B cell (primary cell): Measurements from ENCODE around the gene CLASRP. TPM values are rescaled to one million over a fixed set of nuclear protein-coding genes. Genes with fewer than 3 reads are reported as not detected.

Experiments used
- ATAC-seq: fragments of 200-7000 bp; cut with Tn5 transposase; one replicate; pipeline ENCODE4 v1.10.0; 2021; ENCODE audit warnings: low read depth, mild to moderate bottlenecking, moderate number of reproducible peaks, moderate library complexity
- CTCF ChIA-PET: fragments of 350-600 bp; sonication (Branson Sonifier 250); formaldehyde crosslinking; loops from one replicate; lab custom pipeline; 2021; ENCODE audit warnings: antibody characterized with exemption, inconsistent platforms; lab: Charles Lee
- POLR2A ChIA-PET: fragments of 350-600 bp; sonication (Branson Sonifier 250); formaldehyde crosslinking; loops from one replicate; lab custom pipeline; 2021; ENCODE audit warnings: antibody characterized with exemption; lab: Charles Lee
- DNase-seq: peaks from one replicate; pipeline ENCODE4 v3.0.0; 2013
- H2AFZ ChIP-seq: 2 replicates; pipeline ENCODE4 v1.6.1; 2012; ENCODE audit warnings: mild to moderate bottlenecking, low read depth, low read length; ENCODE audit not compliant: insufficient read depth, poor library complexity, severe bottlenecking
- H3K27ac ChIP-seq, 2 donors: 1 replicate in 1 of 2; 2 replicates in 1 of 2; pipeline ENCODE4 v1.5.1; 2012 to 2013; ENCODE audit warnings: low read length in 2 of 2, mild to moderate bottlenecking in 2 of 2, moderate library complexity in 1 of 2
- H3K27me3 ChIP-seq, 4 experiments: fragments of 200-600 bp in 1 of 4; sonication (generic) in 1 of 4; replicated peaks in 1 of 4; 1 replicate in 2 of 4; 2 replicates in 2 of 4; pipeline versions ENCODE4 v1.6.1 to v1.7.0; 2013 to 2016; ENCODE audit warnings: low read length in 3 of 4, mild to moderate bottlenecking in 2 of 4, mixed read lengths in 1 of 4, moderate library complexity in 1 of 4; ENCODE audit not compliant: insufficient read depth in 4 of 4, control insufficient read depth in 3 of 4; ENCODE audit errors: control extremely low read depth in 1 of 4
- H3K36me3 ChIP-seq, 2 experiments: replicated peaks in 1 of 2; 1 replicate in 1 of 2; 2 replicates in 1 of 2; pipeline versions ENCODE4 v1.6.1 to v1.7.1; 2013; ENCODE audit warnings: low read length in 1 of 2; ENCODE audit not compliant: insufficient read depth in 2 of 2, control insufficient read depth in 1 of 2; ENCODE audit errors: control extremely low read depth in 1 of 2, extremely low read depth in 1 of 2
- H3K4me1 ChIP-seq, 2 donors: fragments of 200-600 bp in 1 of 2; sonication (generic) in 1 of 2; 1 replicate in 1 of 2; 2 replicates in 1 of 2; pipeline versions ENCODE4 v1.5.1 to v1.6.1; 2013 to 2017; ENCODE audit warnings: low read length in 2 of 2; ENCODE audit not compliant: control insufficient read depth in 2 of 2, insufficient read depth in 2 of 2
- H3K4me2 ChIP-seq: replicated peaks from 2 replicates; pipeline ENCODE3; 2012; ENCODE audit warnings: mild to moderate bottlenecking, low read depth, low read length; ENCODE audit not compliant: poor library complexity, severe bottlenecking
- H3K4me3 ChIP-seq, 5 experiments: fragments of 200-600 bp in 1 of 5; sonication (generic) in 1 of 5; 1 replicate in 3 of 5; 2 replicates in 2 of 5; pipeline versions ENCODE4 v1.5.1 to v1.7.0; 2011 to 2016; ENCODE audit warnings: low read length in 4 of 5, mild to moderate bottlenecking in 4 of 5, low read depth in 2 of 5, control low read depth in 1 of 5, moderate library complexity in 1 of 5; ENCODE audit not compliant: insufficient read depth in 1 of 5; ENCODE audit errors: control extremely low read depth in 1 of 5, extremely low read depth in 1 of 5
- H3K79me2 ChIP-seq: fragments of 200-600 bp; sonication (generic); one replicate; pipeline ENCODE4 v1.6.0; 2016; ENCODE audit warnings: low read length; ENCODE audit not compliant: control insufficient read depth, insufficient read depth
- H3K9ac ChIP-seq: fragments of 200-600 bp; sonication (generic); 2 replicates; pipeline ENCODE4 v1.6.1; 2017; ENCODE audit warnings: mild to moderate bottlenecking, low read length, moderate library complexity
- H3K9me3 ChIP-seq, 3 donors: one replicate each; pipeline versions ENCODE4 v1.6.1 to v1.7.1; 2013; ENCODE audit warnings: low read length in 2 of 3; ENCODE audit not compliant: control insufficient read depth in 2 of 3, insufficient read depth in 1 of 3; ENCODE audit errors: control extremely low read depth in 1 of 3
- H4K20me1 ChIP-seq: 2 replicates; pipeline ENCODE4 v1.6.0; 2012; ENCODE audit warnings: mild to moderate bottlenecking, low read length; ENCODE audit not compliant: insufficient read depth, control insufficient read depth, poor library complexity, severe bottlenecking
- H3K27ac Mint-ChIP-seq: one replicate; pipeline ENCODE4 v1.8.0; 2021; ENCODE audit warnings: mixed read lengths
- H3K27me3 Mint-ChIP-seq: one replicate; pipeline ENCODE4 v1.8.0; 2021; ENCODE audit warnings: mixed read lengths
- H3K4me1 Mint-ChIP-seq: one replicate; pipeline ENCODE4 v1.8.0; 2021; ENCODE audit warnings: mixed read lengths
- H3K4me3 Mint-ChIP-seq: one replicate; pipeline ENCODE4 v1.8.0; 2021; ENCODE audit warnings: mixed read lengths
- H3K9me3 Mint-ChIP-seq: one replicate; pipeline ENCODE4 v1.8.0; 2022; ENCODE audit warnings: mixed read lengths; ENCODE audit not compliant: insufficient read depth
- EZH2 ChIP-seq: IDR thresholded peaks from 2 replicates; pipeline ENCODE4 v1.6.1; 2012; ENCODE audit warnings: borderline replicate concordance, low read depth, mild to moderate bottlenecking, moderate library complexity, low read length; ENCODE audit not compliant: insufficient read depth, poor library complexity, severe bottlenecking
- WGBS: methylation state at CpG from one replicate; pipeline ENCODE4 v1.1.5; 2013; ENCODE audit warnings: missing lambda C conversion rate; ENCODE audit not compliant: insufficient coverage; 5-methylcytosine and 5-hydroxymethylcytosine counted together
- intact Hi-C: fragments of 100-400 bp; cut with micrococcal nuclease; formaldehyde crosslinking; loops from one replicate; pipeline ENCODE4 v1.10.0; 2022
- polyA plus RNA-seq: library from polyadenylated mRNA; depleted of rRNA; stranded (reverse); fragments of >200 nt; gene quantifications from 2 replicates; pipeline ENCODE4 v1.2.3, GENCODE V29; 2012
- total RNA-seq, 2 donors: library from RNA; stranded (reverse); fragments of 120-200 nt in 1 of 2; gene quantifications; 1 replicate in 1 of 2; 2 replicates in 1 of 2; pipeline versions ENCODE4 v1.2.3 to v1.2.4, GENCODE V29; 2013 to 2022
- TF ChIP-seq, protein P1 (sequence below): fragments of 200-600 bp; IDR thresholded peaks from one replicate; pipeline ENCODE4 v1.8.0; 2022; ENCODE audit warnings: antibody characterized with exemption, mild to moderate bottlenecking

The CLASRP gene
- total and polyA plus RNA-seq, 2 donors (not counting 1 experiment from before 2014, with no cell fraction given), result 234 to 285 TPM

GRCh38 chr19:45001087-45001739, 37.6 kb upstream of the CLASRP start, which contains the start of gene RELB:
RELB (plus strand) TSS chr19:45001464; CDS start chr19:45001580, 116 bp downstream.
- H3K27ac Mint-ChIP-seq, result peak within 1 kb of the TSS; percentile 97
- 2% methylated on average over 65 of the region's 79 CpGs for WGBS
- TF ChIP-seq, protein P1, sequence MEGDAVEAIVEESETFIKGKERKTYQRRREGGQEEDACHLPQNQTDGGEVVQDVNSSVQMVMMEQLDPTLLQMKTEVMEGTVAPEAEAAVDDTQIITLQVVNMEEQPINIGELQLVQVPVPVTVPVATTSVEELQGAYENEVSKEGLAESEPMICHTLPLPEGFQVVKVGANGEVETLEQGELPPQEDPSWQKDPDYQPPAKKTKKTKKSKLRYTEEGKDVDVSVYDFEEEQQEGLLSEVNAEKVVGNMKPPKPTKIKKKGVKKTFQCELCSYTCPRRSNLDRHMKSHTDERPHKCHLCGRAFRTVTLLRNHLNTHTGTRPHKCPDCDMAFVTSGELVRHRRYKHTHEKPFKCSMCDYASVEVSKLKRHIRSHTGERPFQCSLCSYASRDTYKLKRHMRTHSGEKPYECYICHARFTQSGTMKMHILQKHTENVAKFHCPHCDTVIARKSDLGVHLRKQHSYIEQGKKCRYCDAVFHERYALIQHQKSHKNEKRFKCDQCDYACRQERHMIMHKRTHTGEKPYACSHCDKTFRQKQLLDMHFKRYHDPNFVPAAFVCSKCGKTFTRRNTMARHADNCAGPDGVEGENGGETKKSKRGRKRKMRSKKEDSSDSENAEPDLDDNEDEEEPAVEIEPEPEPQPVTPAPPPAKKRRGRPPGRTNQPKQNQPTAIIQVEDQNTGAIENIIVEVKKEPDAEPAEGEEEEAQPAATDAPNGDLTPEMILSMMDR, result no peak
- no peak for TF ChIP-seq EZH2
- H3K9me3 Mint-ChIP-seq, result no peaks in the 10 kb centered on the region
- Histone ChIP-seq H4K20me1 (peaks cover 32% of the 10 kb centered on the region), H3K36me3 (peaks cover 3 to 16% of the 10 kb centered on the region in 2 experiments), H3K79me2 (peaks cover 44% of the 10 kb centered on the region), H3K4me3 (peak within 1 kb of the TSS in 4 of 5 experiments; percentile 75 to 95 (median 82)), H3K4me2 (peak within 1 kb of the TSS; percentile 92), H3K9me3 (no peaks in the 10 kb centered on the region), H3K27ac (peak within 1 kb of the TSS; percentile 100), H3K9ac (peak within 1 kb of the TSS; percentile 100), H3K27me3 (no peaks in the 10 kb centered on the region), H2AFZ (peak within 1 kb of the TSS; percentile 58), H3K4me1 (peaks cover 13 to 15% of the 10 kb centered on the region in 2 donors)
- H3K27me3 Mint-ChIP-seq, result no peaks in the 10 kb centered on the region
- peak within 1 kb of the TSS; percentile 96 for H3K4me3 Mint-ChIP-seq
- ChIA-PET CTCF (interaction anchor here (0.9 to 1.5 kb wide), 11 partner anchors 12 to 58 kb away, joined by 3 to 7 read pairs (median 3); no protein-coding TSS in a partner anchor), POLR2A (interaction anchor here (0.6 to 2.1 kb wide), 18 partner anchors 11 to 177 kb away, joined by 3 to 18 read pairs (median 9); partner anchors contain the start of genes CLASRP, CLPTM1, GEMIN7 and PPP1R37)
- intact Hi-C loops, result loop anchor here (1.0 to 5.0 kb wide), 3 partner anchors 74 to 406 kb away; partner anchors contain the start of genes POLR1G and PPP1R13L
- H3K4me1 Mint-ChIP-seq, result peaks cover 32% of the 10 kb centered on the region
- ATAC-seq (peak; percentile 48), DNase-seq (peak; percentile 96)

- Mint-ChIP-seq H3K9me3 (no peaks in the 10 kb centered on the region), H3K27me3 (no peaks in the 10 kb centered on the region), H3K4me1 (peaks cover 36% of the 10 kb centered on the region), H3K4me3 (peak overlapping the region; percentile 66), H3K27ac (peak overlapping the region; percentile 41)
- peaks cover 16 to 22% of the 10 kb centered on the region in 2 donors for H3K4me1 ChIP-seq
- peaks cover 45% of the 10 kb centered on the region for H4K20me1 ChIP-seq
- ChIA-PET CTCF (interaction anchor here (1.2 kb wide), 1 partner anchor 56 kb away, joined by 4 read pairs; no protein-coding TSS in a partner anchor), POLR2A (interaction anchor here (0.8 kb wide), 1 partner anchor 35 kb away, joined by 3 read pairs; the partner anchor contains the start of gene CLASRP)
- no peak overlapping the region for H2AFZ ChIP-seq
- H3K4me2 ChIP-seq, result no peak overlapping the region
- peaks cover 57% of the 10 kb centered on the region for H3K79me2 ChIP-seq
- 88% methylated on average over 1 of the region's 4 CpGs for WGBS
- ATAC-seq (no peak), DNase-seq (no peak)
- H3K9ac ChIP-seq, result no peak overlapping the region
- no peak overlapping the region for H3K27ac ChIP-seq
- peaks cover 3 to 27% of the 10 kb centered on the region in 2 experiments for H3K36me3 ChIP-seq
- no peak overlapping the region for H3K4me3 ChIP-seq
- H3K27me3 ChIP-seq, result no peaks in the 10 kb centered on the region
- intact Hi-C loops, result loop anchor here (5.0 kb wide), 2 partner anchors 251 to 404 kb away; partner anchors contain the start of genes POLR1G and PPP1R13L
- TF ChIP-seq, protein P1, result no peak
- TF ChIP-seq EZH2, result no peak
- H3K9me3 ChIP-seq, result no peaks in the 10 kb centered on the region
Observed at GRCh38 chr19:45003485-45003884, 35.4 kb upstream of the CLASRP start.
